ENCODE measurements around the gene PPM1M.
"Not testable (repeated sequence)": the region's sequence is repeated elsewhere in the genome, so short reads cannot be mapped to it uniquely, and the experiment has no call there.

Gene PPM1M

GRCh38 chr3:52269776-52270175, 24.2 kb downstream of the PPM1M start:
- TF ChIP-seq TOX (CRISPR knock-in tag; IDR thresholded peaks at IDR 0.05; ENCODE audit: borderline replicate concordance) (no peak), ARNTL (CRISPR knock-in tag; IDR thresholded peaks at IDR 0.05; ENCODE audit: borderline replicate concordance, low read depth) (no peak), PATZ1 (CRISPR knock-in tag; IDR thresholded peaks at IDR 0.05; ENCODE audit: borderline replicate concordance) (no peak), ZFP30 (CRISPR knock-in tag; IDR thresholded peaks at IDR 0.05) (no peak), OSR1 (CRISPR knock-in tag; IDR thresholded peaks at IDR 0.05) (no peak), ZNF565 (CRISPR knock-in tag; conservative IDR thresholded peaks at IDR 0.05; ENCODE audit: low read depth) (no peak), ZC3H10 (CRISPR knock-in tag; IDR thresholded peaks at IDR 0.05) (no peak), ZNF8 (CRISPR knock-in tag; IDR thresholded peaks at IDR 0.05) (no peak), ESRRG (CRISPR knock-in tag; IDR thresholded peaks at IDR 0.05) (no peak), BACH2 (CRISPR knock-in tag; IDR thresholded peaks at IDR 0.05; ENCODE audit: borderline replicate concordance) (no peak), ISL1 (CRISPR knock-in tag; IDR thresholded peaks at IDR 0.05) (no peak), TCF4 (CRISPR knock-in tag; IDR thresholded peaks at IDR 0.05; ENCODE audit: borderline replicate concordance) (no peak), ZFP3 (CRISPR knock-in tag; IDR thresholded peaks at IDR 0.05) (no peak), GLIS3 (CRISPR knock-in tag; IDR thresholded peaks at IDR 0.05) (no peak)
- no peak for ATAC-seq

GRCh38 chr3:52270252-52270754, 24.7 kb downstream of the PPM1M start:
- ATAC-seq: no peak
- TF ChIP-seq BACH2 (CRISPR knock-in tag; IDR thresholded peaks at IDR 0.05; ENCODE audit: borderline replicate concordance) (no peak), ZNF70 (CRISPR knock-in tag; IDR thresholded peaks at IDR 0.05) (no peak), OSR1 (CRISPR knock-in tag; IDR thresholded peaks at IDR 0.05) (no peak), TCF4 (CRISPR knock-in tag; IDR thresholded peaks at IDR 0.05; ENCODE audit: borderline replicate concordance) (no peak), ZNF565 (CRISPR knock-in tag; conservative IDR thresholded peaks at IDR 0.05; ENCODE audit: low read depth) (no peak), ZC3H10 (CRISPR knock-in tag; IDR thresholded peaks at IDR 0.05) (no peak), TOX (CRISPR knock-in tag; IDR thresholded peaks at IDR 0.05; ENCODE audit: borderline replicate concordance) (no peak), CSDC2 (CRISPR knock-in tag; IDR thresholded peaks at IDR 0.05) (no peak)

GRCh38 chr3:52272172-52272571, 26.6 kb downstream of the PPM1M start:
- not testable (repeated sequence) for ATAC-seq

GRCh38 chr3:52272831-52273230, 27.3 kb downstream of the PPM1M start:
- no peak for ATAC-seq
- no peak for TF ChIP-seq CSDC2 (CRISPR knock-in tag; IDR thresholded peaks at IDR 0.05)
- TF ChIP-seq ISL1 (CRISPR knock-in tag; IDR thresholded peaks at IDR 0.05): no peak
- no peak for TF ChIP-seq ZC3H10 (CRISPR knock-in tag; IDR thresholded peaks at IDR 0.05)
- TF ChIP-seq PATZ1 (CRISPR knock-in tag; IDR thresholded peaks at IDR 0.05; ENCODE audit: borderline replicate concordance): no peak
- no peak for TF ChIP-seq ARNTL (CRISPR knock-in tag; IDR thresholded peaks at IDR 0.05; ENCODE audit: borderline replicate concordance, low read depth)
- TF ChIP-seq POU6F1 (CRISPR knock-in tag; IDR thresholded peaks at IDR 0.05; ENCODE audit: borderline replicate concordance, low read depth): no peak

GRCh38 chr3:52274781-52275180, 29.2 kb downstream of the PPM1M start:
- not testable (repeated sequence) for ATAC-seq

- ATAC-seq: peak; percentile 42
- TF ChIP-seq CSDC2 (CRISPR knock-in tag; IDR thresholded peaks at IDR 0.05): no peak
- no peak for TF ChIP-seq ZFP30 (CRISPR knock-in tag; IDR thresholded peaks at IDR 0.05)
- peak; percentile 36; the same call in 1 of the 2 replicates for TF ChIP-seq ZNF70 (CRISPR knock-in tag; IDR thresholded peaks at IDR 0.05)
- 0 out of 2 replicates have a peak, but pooled peaks have one; percentile 19 for TF ChIP-seq GLIS3 (CRISPR knock-in tag; IDR thresholded peaks at IDR 0.05)
- no peak for TF ChIP-seq ARNTL (CRISPR knock-in tag; IDR thresholded peaks at IDR 0.05; ENCODE audit: borderline replicate concordance, low read depth)
- no peak for TF ChIP-seq PPARA (CRISPR knock-in tag; IDR thresholded peaks at IDR 0.05; ENCODE audit: borderline replicate concordance)
These were observed 31.8 kb downstream of the PPM1M start for GRCh38 chr3:52277071-52277964.

Data from SK-N-SH treated with all-trans-retinoic acid at 6 μM for 48 hours (cell line).